AG09309 (cell line): Measurements from ENCODE around the gene TMEM120A.
"Not testable (repeated sequence)": the region's sequence is repeated elsewhere in the genome, so short reads cannot be mapped to it uniquely, and the experiment has no call there.

Experiments used
- DNase-seq: peaks from one replicate; pipeline ENCODE4 v3.0.0-alpha.2; 2010; ENCODE audit warnings: low read depth
- H3K4me3 ChIP-seq: 2 replicates; pipeline ENCODE4 v1.5.1; 2011; ENCODE audit warnings: mild to moderate bottlenecking, low read depth, low read length, moderate library complexity; ENCODE audit not compliant: control insufficient read depth
- TF ChIP-seq, protein P1 (sequence below): IDR thresholded peaks from 2 replicates; pipeline ENCODE4 v1.5.1; 2011; ENCODE audit warnings: mild to moderate bottlenecking, low read depth, low read length, inconsistent platforms; ENCODE audit not compliant: insufficient read depth, control insufficient read depth; ENCODE audit errors: missing control alignments

The TMEM120A gene

GRCh38 chr7:76020031-76020714 lies 25.8 kb upstream of the TMEM120A start:
- H3K4me3 ChIP-seq, result no peak overlapping the region
- TF ChIP-seq, protein P1, sequence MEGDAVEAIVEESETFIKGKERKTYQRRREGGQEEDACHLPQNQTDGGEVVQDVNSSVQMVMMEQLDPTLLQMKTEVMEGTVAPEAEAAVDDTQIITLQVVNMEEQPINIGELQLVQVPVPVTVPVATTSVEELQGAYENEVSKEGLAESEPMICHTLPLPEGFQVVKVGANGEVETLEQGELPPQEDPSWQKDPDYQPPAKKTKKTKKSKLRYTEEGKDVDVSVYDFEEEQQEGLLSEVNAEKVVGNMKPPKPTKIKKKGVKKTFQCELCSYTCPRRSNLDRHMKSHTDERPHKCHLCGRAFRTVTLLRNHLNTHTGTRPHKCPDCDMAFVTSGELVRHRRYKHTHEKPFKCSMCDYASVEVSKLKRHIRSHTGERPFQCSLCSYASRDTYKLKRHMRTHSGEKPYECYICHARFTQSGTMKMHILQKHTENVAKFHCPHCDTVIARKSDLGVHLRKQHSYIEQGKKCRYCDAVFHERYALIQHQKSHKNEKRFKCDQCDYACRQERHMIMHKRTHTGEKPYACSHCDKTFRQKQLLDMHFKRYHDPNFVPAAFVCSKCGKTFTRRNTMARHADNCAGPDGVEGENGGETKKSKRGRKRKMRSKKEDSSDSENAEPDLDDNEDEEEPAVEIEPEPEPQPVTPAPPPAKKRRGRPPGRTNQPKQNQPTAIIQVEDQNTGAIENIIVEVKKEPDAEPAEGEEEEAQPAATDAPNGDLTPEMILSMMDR, result peak; percentile 88
- no peak for DNase-seq

- DNase-seq, H3K4me3 ChIP-seq: not testable (repeated sequence)
Observed at GRCh38 chr7:76018520-76018919, 24.1 kb upstream of the TMEM120A start.

GRCh38 chr7:76016191-76016947 lies 22.0 kb upstream of the TMEM120A start:
- DNase-seq, result no peak
- no peak overlapping the region for H3K4me3 ChIP-seq
- TF ChIP-seq, protein P1, result no peak

DNA sequence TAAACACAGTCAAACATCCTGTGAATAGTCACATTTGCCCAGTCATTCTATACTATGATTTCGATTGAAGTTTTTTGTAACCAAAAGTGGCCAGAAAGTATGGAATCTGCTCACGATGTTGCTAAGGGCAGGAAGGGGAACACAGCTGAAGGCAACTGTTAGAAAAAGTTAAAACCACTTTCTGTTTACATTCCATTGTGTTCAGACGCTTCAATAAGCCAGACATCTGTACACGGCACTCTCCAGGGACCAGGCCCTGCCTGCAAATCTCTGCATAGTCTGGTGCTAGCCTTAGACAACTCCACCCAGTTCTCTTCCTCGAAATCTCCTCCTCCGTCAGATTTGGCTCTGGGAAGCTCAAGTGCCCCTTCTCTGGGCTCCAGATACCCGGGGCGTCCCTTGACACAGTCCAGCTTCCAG lies 17.1 kb upstream of the TMEM120A start:
- TF ChIP-seq, protein P1, result no peak
- no peak for DNase-seq
- no peak overlapping the region for H3K4me3 ChIP-seq

GRCh38 chr7:76009672-76010600 lies 15.5 kb upstream of the TMEM120A start:
- no peak for DNase-seq
- H3K4me3 ChIP-seq, result no peak overlapping the region
- TF ChIP-seq, protein P1, result no peak

DNA sequence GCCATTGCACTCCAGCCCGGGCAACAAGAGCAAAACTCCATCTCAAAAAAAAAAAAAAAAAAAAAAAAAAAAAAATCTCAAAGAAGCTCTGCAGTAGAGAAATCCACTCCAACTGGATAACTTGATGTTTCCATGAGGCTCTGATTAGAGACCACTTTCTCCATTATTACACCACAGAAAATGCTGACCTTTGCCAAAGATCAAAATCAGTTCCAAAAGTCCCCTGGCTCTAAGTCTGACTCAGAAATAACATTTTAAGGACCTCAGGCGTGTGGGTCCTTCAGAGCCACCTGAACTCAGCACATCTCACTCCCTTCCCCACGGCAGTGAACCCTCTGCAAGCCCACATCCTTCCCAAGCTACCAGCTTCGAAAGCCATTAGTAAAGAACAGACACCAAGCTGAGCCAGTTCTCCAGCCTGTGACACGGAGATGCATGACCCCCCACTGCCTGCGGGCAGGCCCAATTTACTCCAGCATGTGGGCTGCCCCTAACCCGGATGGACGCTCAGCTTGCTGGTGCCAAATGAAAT lies 13.8 kb upstream of the TMEM120A start:
- no peak for DNase-seq
- TF ChIP-seq, protein P1, result no peak

GRCh38 chr7:76005004-76005403 lies 10.6 kb upstream of the TMEM120A start:
- DNase-seq, H3K4me3 ChIP-seq: not testable (repeated sequence)

More for the DNA sequence above, 13.8 kb upstream of the TMEM120A start:
- H3K4me3 ChIP-seq, result no peak overlapping the region
